CD4-positive, alpha-beta T cell treated with Interleukin-2 at 100 ng/mL for 4 hours (primary cell): ENCODE measurements around the gene GIT2.
"Not testable (repeated sequence)": the region's sequence is repeated elsewhere in the genome, so short reads cannot be mapped to it uniquely, and the experiment has no call there.

Experiments used
- DNase-seq: peaks from one replicate; pipeline ENCODE4 v3.0.0-alpha.2; 2020; ENCODE audit warnings: low spot score

The GIT2 gene, protein sequence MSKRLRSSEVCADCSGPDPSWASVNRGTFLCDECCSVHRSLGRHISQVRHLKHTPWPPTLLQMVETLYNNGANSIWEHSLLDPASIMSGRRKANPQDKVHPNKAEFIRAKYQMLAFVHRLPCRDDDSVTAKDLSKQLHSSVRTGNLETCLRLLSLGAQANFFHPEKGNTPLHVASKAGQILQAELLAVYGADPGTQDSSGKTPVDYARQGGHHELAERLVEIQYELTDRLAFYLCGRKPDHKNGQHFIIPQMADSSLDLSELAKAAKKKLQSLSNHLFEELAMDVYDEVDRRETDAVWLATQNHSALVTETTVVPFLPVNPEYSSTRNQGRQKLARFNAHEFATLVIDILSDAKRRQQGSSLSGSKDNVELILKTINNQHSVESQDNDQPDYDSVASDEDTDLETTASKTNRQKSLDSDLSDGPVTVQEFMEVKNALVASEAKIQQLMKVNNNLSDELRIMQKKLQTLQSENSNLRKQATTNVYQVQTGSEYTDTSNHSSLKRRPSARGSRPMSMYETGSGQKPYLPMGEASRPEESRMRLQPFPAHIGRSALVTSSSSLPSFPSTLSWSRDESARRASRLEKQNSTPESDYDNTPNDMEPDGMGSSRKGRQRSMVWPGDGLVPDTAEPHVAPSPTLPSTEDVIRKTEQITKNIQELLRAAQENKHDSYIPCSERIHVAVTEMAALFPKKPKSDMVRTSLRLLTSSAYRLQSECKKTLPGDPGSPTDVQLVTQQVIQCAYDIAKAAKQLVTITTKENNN

GRCh38 chr12:109995686-109996482, at the start of gene GIT2:
GIT2 (minus strand) TSS chr12:109996368; CDS start chr12:109996224, 144 bp downstream.
- DNase-seq = peak; percentile 95

- DNase-seq = no peak
Observed at GRCh38 chr12:110042264-110042663, 46.1 kb upstream of the GIT2 start.

GRCh38 chr12:110039085-110039807, 43.1 kb upstream of the GIT2 start:
- DNase-seq = peak; percentile 48

- no peak for DNase-seq
Observed at GRCh38 chr12:110038741-110039084, 42.5 kb upstream of the GIT2 start.

GRCh38 chr12:110037315-110037714, 41.1 kb upstream of the GIT2 start:
- DNase-seq = no peak

DNA sequence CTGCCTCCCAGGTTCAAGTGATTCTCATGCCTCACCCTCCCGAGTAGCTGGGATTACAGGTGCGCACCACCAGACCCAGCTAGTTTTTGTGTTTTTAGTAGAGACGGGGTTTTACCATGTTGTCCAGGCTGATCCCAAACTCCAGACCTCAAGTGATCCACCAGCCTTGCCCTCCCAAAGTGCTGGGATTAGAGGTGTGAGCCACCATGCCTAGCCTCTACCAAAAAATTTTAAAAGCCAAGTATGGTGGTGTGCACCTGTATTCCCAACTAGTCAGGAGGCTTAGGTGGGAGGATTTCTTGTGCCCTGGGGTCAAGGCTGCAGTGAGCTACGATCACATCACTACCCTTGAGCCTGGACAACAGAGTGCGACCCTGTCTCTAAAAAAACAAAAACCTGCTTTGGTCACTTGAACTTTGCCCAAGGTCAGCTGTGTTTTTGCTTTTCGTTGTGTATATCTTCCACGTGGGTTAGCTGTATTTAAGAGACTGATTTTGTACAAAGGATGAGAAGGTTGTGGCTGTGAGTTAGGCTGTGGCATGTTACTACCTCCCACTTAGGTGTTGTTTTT, 39.5 kb upstream of the GIT2 start:
- no peak for DNase-seq

GRCh38 chr12:110033888-110034287, 37.7 kb upstream of the GIT2 start:
- DNase-seq = no peak

GRCh38 chr12:110029290-110029815, 33.2 kb upstream of the GIT2 start:
- DNase-seq = no peak

DNA sequence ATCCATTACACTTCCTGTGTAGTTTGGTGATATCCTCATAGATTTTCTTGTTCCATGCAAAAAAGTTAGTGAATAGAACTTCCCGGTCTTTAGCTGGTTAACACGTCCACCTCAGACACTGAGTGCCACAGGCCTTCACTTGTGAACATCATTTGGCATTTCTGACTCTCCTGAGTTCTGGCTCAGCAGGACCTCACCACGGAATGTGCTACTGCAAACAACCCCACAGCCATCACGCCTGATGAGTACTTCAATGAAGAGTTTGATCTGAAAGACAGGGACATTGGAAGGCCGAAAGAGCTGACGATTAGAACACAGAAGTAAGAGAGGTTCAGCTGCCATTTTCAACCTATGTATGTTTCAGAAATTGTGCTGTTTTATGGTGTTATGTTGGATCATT, 32.2 kb upstream of the GIT2 start:
- DNase-seq = no peak

DNA sequence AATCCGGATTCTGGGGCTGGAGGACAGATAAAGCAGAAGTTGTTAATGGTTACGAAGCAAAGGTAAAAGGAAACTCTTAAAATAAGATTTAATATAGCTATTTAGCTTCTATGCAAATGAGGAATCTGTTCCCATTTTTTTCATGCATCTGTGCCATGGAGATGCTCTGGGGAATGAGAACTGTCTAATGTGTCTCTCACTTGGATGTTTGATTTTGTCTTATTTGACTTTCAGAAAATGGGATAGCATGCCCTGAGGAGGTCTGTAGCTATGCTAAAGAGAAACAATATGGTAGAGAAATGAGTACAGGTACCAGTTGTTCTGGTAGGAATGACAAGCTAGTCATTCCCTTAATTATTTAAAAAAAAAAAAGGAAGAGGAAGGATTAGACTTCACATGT, 27.9 kb upstream of the GIT2 start:
- DNase-seq = no peak

- DNase-seq = no peak
Observed at GRCh38 chr12:110023059-110023980, 27.2 kb upstream of the GIT2 start.

GRCh38 chr12:110020956-110021355, 24.8 kb upstream of the GIT2 start:
- DNase-seq = no peak

DNA sequence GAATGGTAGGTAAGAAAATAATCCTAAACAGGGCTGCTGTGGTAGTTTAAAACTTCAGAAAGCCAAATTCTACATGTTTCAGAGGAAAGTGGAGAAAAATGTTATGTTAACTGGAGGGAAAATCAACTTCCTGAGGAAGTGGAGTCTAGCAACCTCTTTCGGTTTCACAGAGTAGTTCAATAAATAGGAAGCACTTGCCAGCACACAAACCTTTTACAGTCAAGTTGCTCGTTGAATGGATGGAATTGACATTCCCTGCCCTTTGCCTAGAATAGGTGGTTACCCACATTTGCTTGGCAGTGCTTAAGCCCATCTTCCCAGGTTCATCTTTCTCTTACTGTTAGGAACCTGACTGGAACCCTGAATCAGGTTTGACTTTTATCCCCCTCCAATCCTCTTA, 19.0 kb upstream of the GIT2 start:
- peak; percentile 51 for DNase-seq

DNA sequence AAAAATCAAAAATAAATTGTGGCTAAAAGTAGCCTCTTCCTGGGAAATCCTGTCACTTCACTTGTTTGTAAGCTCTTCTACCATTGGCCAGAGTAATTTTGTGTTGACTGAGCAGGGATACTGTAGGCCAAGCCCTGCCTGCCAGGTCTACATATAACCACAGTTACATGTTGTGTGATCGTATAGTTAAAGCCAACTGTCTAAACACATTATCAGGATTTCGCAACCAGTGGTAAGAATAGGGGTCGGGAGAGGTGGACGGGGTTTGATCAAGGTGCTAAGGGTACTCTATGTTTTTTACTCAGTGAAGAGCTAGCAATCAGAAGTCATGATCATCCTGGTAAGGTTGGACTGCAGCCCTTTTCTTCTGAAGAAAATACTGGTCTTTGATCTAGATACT, 16.5 kb upstream of the GIT2 start:
- DNase-seq = no peak

DNA sequence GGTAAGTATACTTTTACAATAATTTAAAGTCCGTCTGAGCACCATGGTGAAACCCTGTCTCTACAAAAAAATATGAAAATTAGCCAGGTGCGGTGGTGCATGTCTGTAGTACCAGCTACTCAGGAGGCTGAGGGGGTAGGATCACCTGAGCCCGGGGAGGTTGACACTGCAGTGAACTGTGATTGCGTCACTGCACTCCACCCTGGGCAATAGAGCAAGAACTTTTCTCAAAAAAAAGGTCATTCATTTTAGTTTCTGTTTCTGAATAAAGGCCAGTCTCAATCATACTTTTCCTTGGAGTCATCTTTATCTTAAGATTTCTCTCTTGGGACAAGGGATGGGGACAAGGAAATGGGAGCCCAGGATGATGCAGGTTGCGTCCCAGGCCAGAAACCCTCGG, 16.0 kb upstream of the GIT2 start:
- peak; percentile 19 for DNase-seq

- DNase-seq = no peak
Observed at GRCh38 chr12:110010853-110011723, 14.9 kb upstream of the GIT2 start.

DNA sequence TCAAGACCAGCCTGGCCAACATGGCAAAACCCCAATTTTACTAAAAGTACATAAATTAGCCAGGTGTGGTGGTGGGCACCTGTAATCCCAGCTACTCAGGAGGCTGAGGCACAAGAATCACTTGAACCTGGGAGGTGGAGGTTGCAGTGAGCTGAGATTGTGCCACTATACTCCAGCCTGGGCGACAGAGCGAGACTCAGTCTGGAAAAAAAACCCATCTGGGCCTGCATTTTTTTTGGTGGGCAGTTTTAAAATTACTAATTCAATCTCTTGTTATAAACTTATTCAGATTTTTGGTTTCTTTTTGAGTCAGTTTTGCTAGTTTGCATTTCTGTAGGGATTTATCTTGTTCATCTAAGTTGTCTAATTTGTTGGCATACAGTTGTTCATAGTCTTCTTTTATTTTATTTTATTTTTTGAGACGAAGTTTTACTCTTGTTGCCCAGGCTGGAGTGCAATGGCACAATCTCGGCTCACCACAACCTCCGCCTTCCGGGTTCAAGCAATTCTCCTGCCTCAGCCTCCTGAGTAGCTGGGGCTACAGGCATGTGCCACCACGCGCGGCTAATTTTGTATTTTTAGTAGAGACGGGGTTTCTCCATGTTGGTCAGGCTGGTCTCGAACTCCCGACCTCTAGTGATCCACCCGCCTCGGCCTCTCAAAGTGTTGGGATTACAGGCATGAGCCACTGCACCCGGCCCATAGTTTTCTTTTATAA, 12.7 kb upstream of the GIT2 start:
- not testable (repeated sequence) for DNase-seq

DNA sequence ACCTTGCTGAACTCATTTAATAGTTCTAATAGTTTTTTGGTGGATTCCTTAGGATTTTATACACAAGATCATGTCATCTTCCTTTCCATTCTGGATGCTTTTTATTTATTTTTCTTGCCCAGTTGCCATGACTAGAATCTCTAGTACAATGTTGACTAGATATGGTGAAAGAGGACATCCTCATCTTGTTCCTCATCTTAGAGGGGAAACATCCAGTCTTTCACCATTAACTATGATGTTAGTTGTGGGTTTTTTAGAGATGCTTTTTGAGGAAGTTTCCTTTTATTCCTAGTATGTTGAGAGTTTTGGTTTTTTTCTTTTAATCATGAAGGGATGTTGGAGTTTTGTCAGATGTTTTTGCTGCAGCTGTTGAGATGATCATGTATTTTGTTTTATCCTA, 11.7 kb upstream of the GIT2 start:
- no peak for DNase-seq

DNA sequence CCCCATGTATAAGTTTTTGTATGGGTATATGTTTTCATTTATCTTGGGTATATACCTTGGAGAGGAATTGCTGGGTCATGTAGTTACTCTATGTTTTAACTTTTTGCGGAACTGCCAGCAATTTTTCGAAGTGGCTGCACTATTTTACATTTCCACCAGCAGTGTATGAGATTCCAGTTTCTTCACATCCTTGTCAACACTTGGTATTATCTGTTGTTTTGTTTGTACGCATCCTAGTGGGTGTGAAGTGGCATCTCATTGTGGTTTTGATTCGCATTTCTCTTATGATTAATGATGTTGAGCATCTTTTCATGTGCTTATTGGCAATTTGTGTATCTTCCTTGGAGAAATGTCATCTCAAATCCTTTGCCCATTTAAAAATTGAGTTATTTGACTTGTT, 9.9 kb upstream of the GIT2 start:
- DNase-seq = no peak
